HG03439 (cell line): ENCODE data around the gene WDR88.
"Not testable (repeated sequence)": the region's sequence is repeated elsewhere in the genome, so short reads cannot be mapped to it uniquely, and the experiment has no call there.

Experiments
- ATAC-seq: cut with Tn5 transposase; IDR thresholded peaks from one replicate; pipeline ENCODE4 v1.9.1; 2021; ENCODE audit warnings: mild to moderate bottlenecking, moderate library complexity; ENCODE audit not compliant: unreplicated experiment

WDR88 gene

DNA sequence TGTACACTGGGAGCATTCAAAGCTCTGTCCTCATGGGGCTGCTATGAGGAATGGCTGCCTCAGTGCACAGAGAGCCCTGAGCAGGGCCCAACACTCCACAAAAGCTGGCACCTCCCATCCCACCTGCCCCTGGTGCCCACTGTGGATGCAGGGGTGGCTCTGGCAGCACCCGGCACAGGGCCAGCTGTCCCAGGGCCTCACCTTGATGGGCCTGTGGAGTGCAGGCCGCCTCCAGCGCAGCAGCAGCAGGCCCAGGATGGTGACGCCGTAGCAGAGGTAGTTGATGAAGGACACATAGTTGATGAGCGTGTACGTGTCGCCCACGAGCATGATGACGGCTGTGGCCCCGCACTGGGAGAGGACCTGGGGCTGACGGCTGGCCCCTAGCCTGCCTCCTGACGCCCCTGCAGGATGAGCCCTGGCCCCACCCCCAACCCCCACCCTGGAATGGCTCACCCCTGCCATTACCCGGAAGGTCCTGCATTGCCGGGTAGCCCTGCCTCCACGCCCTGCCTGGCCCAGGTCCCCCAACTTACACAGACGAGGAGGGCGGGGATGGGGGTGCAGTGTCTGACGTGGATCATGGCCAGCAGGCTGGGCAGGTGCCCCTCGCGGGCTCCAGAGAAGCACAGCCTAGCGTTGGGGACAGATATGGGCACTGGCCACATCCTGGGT is 78.5 kb downstream of the WDR88 start:
- no peak for ATAC-seq

DNA sequence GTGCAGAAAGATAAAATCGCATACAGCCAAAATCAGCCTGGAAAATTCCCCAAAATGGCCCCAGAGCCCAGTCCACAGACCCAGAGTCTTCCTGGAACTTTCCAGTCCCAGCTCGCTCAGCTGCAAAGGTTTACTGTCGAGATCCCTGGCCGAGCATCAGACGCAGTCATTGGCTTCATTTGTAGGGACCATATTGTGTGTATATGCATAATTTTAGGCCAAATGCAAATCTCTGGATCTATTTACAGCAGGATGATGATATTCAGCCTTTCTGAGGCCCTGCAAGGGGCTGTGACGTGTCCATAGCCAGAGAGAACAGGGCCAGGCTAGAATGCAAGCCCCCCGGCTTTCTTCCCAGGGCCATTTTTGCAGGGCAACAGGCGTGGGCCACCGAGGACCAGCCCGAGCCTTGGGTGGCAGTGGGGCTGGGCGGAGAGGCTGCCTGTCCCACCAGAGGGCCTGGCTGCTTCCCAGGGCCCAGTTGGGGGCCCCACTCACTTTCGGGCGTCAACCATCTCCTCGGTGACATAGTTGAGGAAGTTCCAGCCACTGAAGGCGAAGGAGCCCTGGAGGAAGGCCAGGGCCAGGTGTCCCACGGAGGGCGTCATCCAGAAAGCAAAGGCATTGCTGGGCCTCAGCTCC is 80.0 kb downstream of the WDR88 start:
- no peak for ATAC-seq

DNA sequence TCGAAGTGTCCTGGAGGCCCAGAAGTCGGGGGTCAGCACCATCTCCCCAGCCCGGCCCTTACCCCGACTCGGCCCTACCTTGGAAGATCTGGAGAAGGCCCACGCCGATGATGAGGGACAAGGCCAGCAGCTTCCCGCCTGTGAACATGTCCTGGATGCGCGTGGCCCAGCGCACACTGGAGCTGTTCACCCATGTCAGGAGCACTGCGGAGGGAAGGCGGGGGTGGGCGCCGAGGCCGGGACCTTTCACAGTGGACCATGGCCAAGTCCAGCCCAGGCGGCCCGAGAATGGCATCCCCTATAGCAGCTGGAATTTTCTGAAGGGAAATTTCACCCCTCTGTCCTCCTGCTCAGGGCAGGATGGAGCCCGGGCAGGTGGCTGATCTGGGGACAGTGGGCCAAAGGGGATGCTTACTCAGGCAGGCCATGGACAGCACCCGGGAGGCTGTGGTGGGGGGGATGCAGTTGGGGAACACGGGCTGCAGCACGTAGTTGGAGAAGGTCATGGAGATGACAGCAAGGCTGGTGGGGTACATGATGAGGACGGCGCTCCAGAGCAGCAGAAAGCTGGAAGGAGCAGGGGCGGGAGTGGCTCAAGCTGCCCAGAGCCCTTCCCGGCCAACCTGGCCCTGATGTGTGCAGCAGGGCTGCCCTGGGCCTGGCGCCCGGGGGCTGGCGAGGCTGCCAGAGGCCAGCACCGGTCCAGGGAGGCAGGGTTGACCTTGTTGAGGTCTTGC is 80.7 kb downstream of the WDR88 start:
- no peak for ATAC-seq

DNA sequence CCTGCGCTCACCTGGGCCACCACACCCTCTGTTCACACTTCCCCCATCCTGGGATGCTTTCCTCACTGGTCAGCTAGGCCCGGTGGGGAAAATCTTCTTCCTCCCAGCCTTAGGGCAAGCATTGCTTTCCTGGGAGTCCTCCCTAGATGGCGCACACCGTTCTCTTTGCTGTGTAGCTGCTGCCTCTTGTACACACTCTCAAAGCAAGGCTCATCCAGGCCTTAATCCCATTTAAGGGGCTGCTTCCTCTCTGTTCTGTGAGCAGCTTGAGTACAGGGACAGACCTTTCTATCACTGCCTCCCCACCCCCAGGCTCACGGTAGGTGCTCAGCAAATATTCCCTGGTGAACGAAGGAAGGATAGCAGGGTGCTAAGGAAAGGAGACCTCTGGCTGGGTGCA is 82.7 kb downstream of the WDR88 start:
- ATAC-seq: no peak

DNA sequence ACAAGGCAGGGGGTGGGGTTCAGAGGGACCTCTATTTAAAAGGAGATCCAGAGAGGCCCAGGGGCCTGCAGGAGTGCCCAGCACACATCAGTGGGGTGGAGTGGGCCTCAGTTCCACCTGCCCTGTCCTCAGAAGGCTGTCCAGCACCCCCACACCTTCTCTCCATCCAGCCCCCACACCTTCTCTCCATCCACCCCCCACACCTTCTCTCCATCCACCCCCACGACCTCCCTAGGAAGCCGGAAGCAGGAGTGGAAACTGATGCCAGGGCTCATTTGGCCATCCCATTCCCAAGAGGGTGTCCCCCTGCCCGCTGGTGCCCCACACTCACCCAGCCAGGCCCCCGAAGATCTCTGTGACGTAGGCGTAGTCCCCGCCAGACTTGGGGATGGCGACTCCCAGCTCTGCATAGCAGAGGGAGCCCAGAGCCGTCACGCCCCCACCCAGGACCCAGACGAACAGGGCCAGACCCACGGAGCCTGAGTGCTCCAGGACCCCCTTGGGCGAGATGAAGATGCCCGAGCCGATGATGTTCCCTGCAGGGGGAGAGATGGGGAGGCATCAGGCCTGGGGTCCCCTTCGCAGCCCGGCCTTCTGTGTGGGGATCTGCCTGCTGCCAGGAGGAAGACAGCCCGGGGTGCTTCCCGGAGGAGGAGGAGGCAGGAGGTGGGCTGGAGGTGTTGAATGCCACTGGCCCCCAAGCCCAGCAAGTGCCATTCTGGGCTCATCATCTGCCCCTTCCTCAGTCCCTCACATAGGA is 83.7 kb downstream of the WDR88 start:
- ATAC-seq: no peak

DNA sequence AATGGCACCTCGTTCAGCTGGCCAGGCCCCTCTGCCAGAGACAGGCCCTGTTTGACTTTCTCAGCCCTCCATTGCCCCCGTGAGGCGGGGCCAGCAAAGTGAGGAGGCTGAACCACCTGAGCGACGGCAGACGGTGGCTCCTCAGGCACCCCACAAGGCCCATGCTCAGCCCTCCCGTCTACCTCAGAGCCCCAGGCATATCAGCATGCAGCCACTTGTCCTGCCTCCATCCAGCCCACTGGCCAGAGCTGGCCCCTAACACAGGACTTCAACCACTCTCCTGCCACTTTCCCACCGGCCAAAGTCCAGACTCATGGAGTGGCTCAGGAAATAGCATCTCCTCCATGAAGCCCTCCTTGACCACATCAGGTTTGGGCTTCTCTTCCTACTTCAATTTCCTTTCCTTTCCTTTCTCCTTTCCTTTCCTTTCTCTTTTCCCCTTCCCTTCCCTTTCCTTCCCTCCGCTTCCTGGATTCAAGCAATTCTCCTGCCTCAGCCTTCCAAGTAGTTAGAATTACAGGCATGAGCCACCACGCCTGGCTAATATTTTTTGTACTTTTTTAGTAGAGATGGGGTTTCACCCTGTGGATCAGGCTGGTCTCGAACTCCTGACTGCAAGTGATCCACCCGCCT is 84.4 kb downstream of the WDR88 start:
- ATAC-seq: no peak

DNA sequence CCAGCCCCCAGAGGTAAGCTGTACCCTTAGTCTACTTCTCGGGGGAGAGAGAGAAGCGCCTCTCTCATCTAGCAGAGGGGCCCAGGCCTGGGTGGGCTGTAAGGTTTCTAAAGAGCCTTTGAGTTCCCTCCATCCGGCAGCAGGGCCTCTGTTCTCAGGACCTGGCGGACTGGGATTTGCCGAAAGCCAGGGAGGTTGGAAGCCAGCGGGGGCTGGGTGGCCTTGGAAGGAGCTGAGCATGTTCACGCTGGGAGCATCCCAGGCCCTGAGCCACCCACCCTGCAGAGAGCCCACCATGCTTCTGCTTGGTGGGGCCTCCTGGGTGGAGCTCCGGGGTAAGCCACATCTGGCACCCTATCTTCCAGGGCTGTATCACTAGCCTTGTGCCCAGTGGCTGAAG is 86.0 kb downstream of the WDR88 start:
- no peak for ATAC-seq

DNA sequence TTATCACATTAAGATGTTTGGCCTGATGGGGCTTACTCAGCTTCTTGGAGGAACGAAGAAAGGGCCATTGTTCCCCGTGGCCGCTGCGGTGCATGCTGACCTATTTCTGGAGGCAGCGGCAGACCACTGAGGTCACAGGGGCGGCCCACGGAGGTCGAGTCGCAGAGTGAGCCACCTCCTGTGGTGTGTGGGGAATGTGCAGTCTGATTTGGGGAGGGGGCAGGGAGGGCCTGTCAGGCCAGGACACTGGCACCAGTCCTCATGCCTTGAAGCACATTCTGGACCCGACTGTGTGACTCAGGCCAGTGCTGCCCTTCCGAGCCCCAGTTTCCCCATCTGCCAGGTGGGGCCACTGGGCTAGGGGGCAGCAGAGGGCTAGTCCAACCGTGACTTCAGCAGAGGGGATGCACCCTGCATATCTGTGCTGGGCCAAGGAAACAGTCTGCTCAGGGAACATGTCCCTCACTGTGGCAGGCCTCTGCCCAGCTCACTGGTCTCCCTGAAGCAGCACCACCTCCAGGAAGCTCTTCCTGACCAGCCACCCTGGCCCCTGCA is 87.4 kb downstream of the WDR88 start:
- no peak for ATAC-seq

DNA sequence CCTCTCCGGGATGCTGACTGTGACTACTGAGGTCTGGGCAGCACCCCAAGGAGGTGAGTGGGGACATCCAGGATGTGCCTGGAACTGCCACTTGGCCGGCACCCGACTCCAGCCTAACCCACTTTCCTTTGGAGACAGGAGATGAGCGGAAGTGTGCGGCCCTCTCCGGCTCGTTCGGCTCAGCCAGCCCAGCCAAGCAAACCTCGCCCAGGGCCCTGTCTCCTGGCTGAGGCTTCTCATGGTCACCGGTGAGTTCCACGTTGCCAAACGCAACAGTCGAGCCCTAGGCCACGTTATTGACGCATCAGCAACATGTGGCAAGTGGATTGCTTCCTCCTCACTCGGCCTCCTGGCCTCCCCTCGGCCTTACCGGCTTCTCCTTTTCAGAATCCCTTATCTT is 88.2 kb downstream of the WDR88 start:
- ATAC-seq: no peak

DNA sequence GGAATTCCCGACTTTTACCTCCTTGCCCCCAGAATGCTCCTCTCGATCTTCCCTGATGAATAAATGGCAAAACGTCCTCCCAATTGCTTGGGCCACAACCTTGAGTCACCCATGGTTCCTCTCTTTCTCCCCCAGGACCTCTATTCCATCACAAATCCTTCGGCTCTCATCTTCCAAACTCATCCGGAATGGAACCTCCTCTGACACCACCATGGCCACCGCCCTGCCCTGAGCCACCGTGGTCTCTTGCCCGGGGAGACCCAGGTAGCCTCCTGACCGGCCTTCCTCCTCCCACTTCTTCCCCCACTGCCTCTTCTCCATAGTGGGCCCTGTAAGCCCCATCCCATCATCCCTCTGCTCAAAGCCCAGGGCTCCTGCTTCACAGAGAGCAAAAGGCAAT is 88.8 kb downstream of the WDR88 start:
- no peak for ATAC-seq

DNA sequence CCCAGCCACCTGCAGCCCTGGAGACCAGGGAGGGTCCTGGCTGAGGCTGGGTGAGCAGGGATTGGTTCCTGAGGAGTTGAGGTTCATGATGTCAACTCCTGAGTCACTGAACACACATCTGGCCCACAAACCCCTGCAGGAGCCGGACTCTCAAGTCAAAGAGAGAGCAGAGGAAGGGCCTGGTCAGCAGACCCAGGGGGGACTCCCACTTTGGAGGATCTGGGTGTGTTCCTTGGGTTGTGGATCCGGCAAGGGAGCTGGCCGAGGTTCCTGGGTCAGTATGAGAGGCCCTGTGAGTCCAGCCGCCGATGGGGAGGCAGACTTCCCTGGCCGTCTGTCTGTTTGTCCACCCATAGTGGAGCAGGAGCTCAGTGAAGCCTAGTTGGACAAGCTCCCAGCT is 89.7 kb downstream of the WDR88 start:
- no peak for ATAC-seq

DNA sequence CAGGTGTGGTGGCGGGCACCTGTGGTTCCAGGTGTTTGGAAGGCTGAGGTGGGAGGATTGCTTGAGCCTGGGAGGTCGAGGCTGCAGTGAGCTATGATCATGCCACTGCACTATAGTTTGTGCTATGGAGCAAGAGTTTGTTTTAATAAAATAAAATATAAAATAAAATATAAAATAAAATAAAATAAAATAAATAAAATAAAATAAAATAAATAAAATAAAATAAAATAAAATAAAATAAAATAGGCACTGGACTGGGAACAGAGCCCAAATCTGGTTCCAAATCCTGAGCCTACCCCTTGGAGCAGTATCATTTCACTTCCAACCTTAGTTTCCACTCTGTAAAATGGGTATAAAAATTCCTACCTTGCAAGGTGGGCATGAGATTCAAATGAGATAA is 90.3 kb downstream of the WDR88 start:
- not testable (repeated sequence) for ATAC-seq

DNA sequence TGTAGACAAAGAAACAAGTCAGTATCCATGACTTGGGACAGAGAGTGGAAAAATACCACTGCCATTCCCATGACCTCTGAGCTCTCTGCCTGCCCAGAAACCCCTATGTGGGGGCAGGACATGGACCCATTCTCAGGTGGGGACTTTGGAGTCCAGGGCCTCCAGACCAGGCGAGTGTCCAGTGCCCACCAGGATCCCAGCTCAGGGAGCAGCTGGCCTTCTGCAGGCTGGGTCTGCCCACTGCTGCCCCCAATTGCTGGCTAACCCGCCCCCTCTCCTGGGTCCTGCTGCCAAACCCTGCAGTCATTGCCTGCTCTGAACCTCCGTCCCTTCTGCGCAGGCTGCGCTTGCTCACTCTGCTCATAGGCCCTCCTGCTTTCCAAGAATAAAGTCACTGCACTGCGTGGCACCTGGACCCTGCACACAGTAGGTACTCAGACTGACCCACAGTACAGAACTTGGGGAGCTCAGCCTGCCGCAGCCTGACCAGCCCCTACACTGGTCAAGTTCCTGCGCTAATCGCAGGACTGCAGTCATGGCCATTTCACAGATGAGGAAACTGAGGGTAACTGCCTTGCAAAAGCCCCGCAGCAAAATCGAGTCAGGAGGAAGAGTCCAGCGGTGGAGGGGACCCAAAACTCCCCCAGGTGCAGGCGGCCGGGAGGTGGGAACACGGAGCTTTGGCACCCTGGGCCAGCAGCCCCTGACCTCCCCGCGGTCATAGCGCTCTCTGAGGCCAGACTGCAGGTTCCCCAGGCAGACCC is 93.0 kb downstream of the WDR88 start:
- ATAC-seq: no peak
